ENCODE results near the gene TSPAN14. TPM values are rescaled to one million over a fixed set of nuclear protein-coding genes. Genes with fewer than 3 reads are reported as not detected.

TSPAN14 gene
- total and polyA plus RNA-seq, 2 of the 13 experiments (the other 11 are each of a cell fraction or from before 2014, with no cell fraction given): 24.1 to 80.6 TPM

- 100% methylated on average over 1 of the region's 1 CpG for WGBS (ENCODE audit: low lambda C conversion rate)
- Histone ChIP-seq H3K4me2 (ENCODE audit: low read depth, low read length) (no peak overlapping the region), H3K27ac (ENCODE audit: extremely low read length, insufficient read depth, low read length) (no peak overlapping the region), H2AFZ (ENCODE audit: low read length) (no peak overlapping the region), H3K27me3 (ENCODE audit: control insufficient read depth in 1 of 2, insufficient read depth in 2 of 2, low read length in 2 of 2) (no peaks in the 10 kb centered on the region; a peak in 1 of 5 replicates), H3K9ac (ENCODE audit: insufficient read depth, low read depth, low read length) (no peak overlapping the region), H3K36me3 (replicated peaks in 1 of 2; ENCODE audit: control insufficient read depth in 1 of 2, insufficient read depth in 2 of 2, low read length in 2 of 2) (no peaks in the 10 kb centered on the region), H4K20me1 (ENCODE audit: insufficient read depth, low read length) (peaks cover 3% of the 10 kb centered on the region; the same call in 1 of the 2 replicates), H3K9me3 (ENCODE audit: low read length) (no peaks in the 10 kb centered on the region), H3K79me2 (ENCODE audit: insufficient read depth, low read length) (peaks cover 16% of the 10 kb centered on the region), H3K4me1 (ENCODE audit: insufficient read depth, low read length) (peaks cover 58% of the 10 kb centered on the region), H3K4me3 (replicated peaks in 1 of 3; ENCODE audit: insufficient read depth in 1 of 3, low read depth in 2 of 3, low read length in 3 of 3) (no peak overlapping the region)
- ChIA-PET CTCF (ENCODE audit: low intra/inter-chr PET ratio, low total read pairs) (no interaction called here), POLR2A (interaction anchor here (3.3 kb wide), 1 partner anchor 54 kb away, joined by 16 read pairs; no protein-coding TSS in a partner anchor)
- in situ Hi-C loops (cut with HindIII; ENCODE audit: extremely low pct_ligation_motif_present, low pct_unique_long_range_greater_than_20kb) (no loop called here), intact Hi-C loops (cut with micrococcal nuclease; ENCODE audit: unreplicated experiment) (no loop called here)
- FAIRE-seq (no peak), ATAC-seq (no peak), DNase-seq (ENCODE audit: low spot score) (no peak)
- BruUV-seq (replicated peaks): no TSS peak
- TF ChIP-seq MED1 (CRISPR knock-in tag; IDR thresholded peaks at IDR 0.05) (no peak), ZKSCAN5 (CRISPR knock-in tag; IDR thresholded peaks at IDR 0.05) (no peak), SIN3B (IDR thresholded peaks at IDR 0.05; ENCODE audit: low read length) (no peak), PAXIP1 (CRISPR knock-in tag; conservative IDR thresholded peaks at IDR 0.05) (no peak), ZNF20 (CRISPR knock-in tag; IDR thresholded peaks at IDR 0.05) (no peak), PRDM4 (CRISPR knock-in tag; IDR thresholded peaks at IDR 0.05; ENCODE audit: borderline replicate concordance) (no peak), BRD4 (CRISPR knock-in tag; IDR thresholded peaks at IDR 0.05) (no peak), SRSF4 (IDR thresholded peaks at IDR 0.05; ENCODE audit: low read depth, low read length, poor library complexity, severe bottlenecking) (no peak), DNMT3B (CRISPR knock-in tag; conservative IDR thresholded peaks at IDR 0.05) (no peak), ZNF792 (CRISPR knock-in tag; IDR thresholded peaks at IDR 0.05) (no peak), NPAS2 (CRISPR knock-in tag; IDR thresholded peaks at IDR 0.05; ENCODE audit: borderline replicate concordance) (no peak), NFKB2 (CRISPR knock-in tag; IDR thresholded peaks at IDR 0.05; ENCODE audit: borderline replicate concordance) (no peak)
- TF ChIP-seq, protein P1, sequence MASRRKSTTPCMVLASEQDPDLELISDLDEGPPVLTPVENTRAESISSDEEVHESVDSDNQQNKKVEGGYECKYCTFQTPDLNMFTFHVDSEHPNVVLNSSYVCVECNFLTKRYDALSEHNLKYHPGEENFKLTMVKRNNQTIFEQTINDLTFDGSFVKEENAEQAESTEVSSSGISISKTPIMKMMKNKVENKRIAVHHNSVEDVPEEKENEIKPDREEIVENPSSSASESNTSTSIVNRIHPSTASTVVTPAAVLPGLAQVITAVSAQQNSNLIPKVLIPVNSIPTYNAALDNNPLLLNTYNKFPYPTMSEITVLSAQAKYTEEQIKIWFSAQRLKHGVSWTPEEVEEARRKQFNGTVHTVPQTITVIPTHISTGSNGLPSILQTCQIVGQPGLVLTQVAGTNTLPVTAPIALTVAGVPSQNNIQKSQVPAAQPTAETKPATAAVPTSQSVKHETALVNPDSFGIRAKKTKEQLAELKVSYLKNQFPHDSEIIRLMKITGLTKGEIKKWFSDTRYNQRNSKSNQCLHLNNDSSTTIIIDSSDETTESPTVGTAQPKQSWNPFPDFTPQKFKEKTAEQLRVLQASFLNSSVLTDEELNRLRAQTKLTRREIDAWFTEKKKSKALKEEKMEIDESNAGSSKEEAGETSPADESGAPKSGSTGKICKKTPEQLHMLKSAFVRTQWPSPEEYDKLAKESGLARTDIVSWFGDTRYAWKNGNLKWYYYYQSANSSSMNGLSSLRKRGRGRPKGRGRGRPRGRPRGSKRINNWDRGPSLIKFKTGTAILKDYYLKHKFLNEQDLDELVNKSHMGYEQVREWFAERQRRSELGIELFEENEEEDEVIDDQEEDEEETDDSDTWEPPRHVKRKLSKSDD (CRISPR knock-in tag; IDR thresholded peaks at IDR 0.05; ENCODE audit: low read depth): no peak
- TF ChIP-seq, protein P2, sequence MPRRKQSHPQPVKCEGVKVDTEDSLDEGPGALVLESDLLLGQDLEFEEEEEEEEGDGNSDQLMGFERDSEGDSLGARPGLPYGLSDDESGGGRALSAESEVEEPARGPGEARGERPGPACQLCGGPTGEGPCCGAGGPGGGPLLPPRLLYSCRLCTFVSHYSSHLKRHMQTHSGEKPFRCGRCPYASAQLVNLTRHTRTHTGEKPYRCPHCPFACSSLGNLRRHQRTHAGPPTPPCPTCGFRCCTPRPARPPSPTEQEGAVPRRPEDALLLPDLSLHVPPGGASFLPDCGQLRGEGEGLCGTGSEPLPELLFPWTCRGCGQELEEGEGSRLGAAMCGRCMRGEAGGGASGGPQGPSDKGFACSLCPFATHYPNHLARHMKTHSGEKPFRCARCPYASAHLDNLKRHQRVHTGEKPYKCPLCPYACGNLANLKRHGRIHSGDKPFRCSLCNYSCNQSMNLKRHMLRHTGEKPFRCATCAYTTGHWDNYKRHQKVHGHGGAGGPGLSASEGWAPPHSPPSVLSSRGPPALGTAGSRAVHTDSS (CRISPR knock-in tag; conservative IDR thresholded peaks at IDR 0.05): no peak
Measured at GRCh38 chr10:80451132-80451531, 3.0 kb upstream of the TSPAN14 start.
